Measurements from ENCODE around the gene ZBTB25. TPM values are rescaled to one million over a fixed set of nuclear protein-coding genes. Genes with fewer than 3 reads are reported as not detected.

ZBTB25 gene
- total RNA-seq, 2 experiments from 2014 or later = 18.4 to 35.4 TPM

GRCh38 chr14:64407329-64407728 lies 96.3 kb downstream of the ZBTB25 start:
- Histone ChIP-seq H2AFZ (ENCODE audit: low read length) (no peak overlapping the region), H3K79me2 (ENCODE audit: insufficient read depth, low read depth, low read length) (peaks cover 32% of the 10 kb centered on the region; the same call in 1 of the 2 replicates), H3K4me1 (ENCODE audit: insufficient read depth, low read length, poor library complexity, severe bottlenecking) (no peaks in the 10 kb centered on the region), H4K20me1 (ENCODE audit: insufficient read depth, low read length) (no peaks in the 10 kb centered on the region), H3K27ac (ENCODE audit: low read depth, low read length, poor library complexity, severe bottlenecking) (no peak overlapping the region), H3K9me3 (ENCODE audit: low read length) (no peaks in the 10 kb centered on the region), H3K36me3 (ENCODE audit: insufficient read depth, low read length) (peaks cover 92% of the 10 kb centered on the region), H3K4me3 (ENCODE audit: low read depth, low read length, poor library complexity, severe bottlenecking) (no peak overlapping the region), H3K4me2 (ENCODE audit: low read length) (no peak overlapping the region), H3K9me2 (ENCODE audit: insufficient read depth, low read length) (no peaks in the 10 kb centered on the region)
- no TSS peak for BruUV-seq (replicated peaks)
- intact Hi-C loops (cut with micrococcal nuclease; ENCODE audit: unreplicated experiment) = no loop called here
- TF ChIP-seq CTCF (conservative IDR thresholded peaks at IDR 0.05; ENCODE audit: low read length) = no peak
- no peak for TF ChIP-seq EZH2phosphoT487 (IDR thresholded peaks at IDR 0.05; ENCODE audit: borderline replicate concordance, low read depth, low read length)
- ChIA-PET POLR2A (interaction anchor here (0.6 to 0.7 kb wide), 2 partner anchors 14 to 330 kb away, joined by 3 to 10 read pairs; no protein-coding TSS in a partner anchor), CTCF (ENCODE audit: unreplicated experiment) (no interaction called here)
- no peak for DNase-seq (ENCODE audit: low spot score)

- Histone ChIP-seq H3K27ac (ENCODE audit: low read depth, low read length, poor library complexity, severe bottlenecking) (no peak overlapping the region), H3K79me2 (ENCODE audit: insufficient read depth, low read depth, low read length) (peaks cover 32% of the 10 kb centered on the region; the same call in 1 of the 2 replicates), H4K20me1 (ENCODE audit: insufficient read depth, low read length) (no peaks in the 10 kb centered on the region), H3K4me2 (ENCODE audit: low read length) (no peak overlapping the region), H3K4me3 (ENCODE audit: low read depth, low read length, poor library complexity, severe bottlenecking) (no peak overlapping the region), H3K9me3 (ENCODE audit: low read length) (no peaks in the 10 kb centered on the region), H3K36me3 (ENCODE audit: insufficient read depth, low read length) (peaks cover 88% of the 10 kb centered on the region), H2AFZ (ENCODE audit: low read length) (no peak overlapping the region), H3K4me1 (ENCODE audit: insufficient read depth, low read length, poor library complexity, severe bottlenecking) (no peaks in the 10 kb centered on the region), H3K9me2 (ENCODE audit: insufficient read depth, low read length) (no peaks in the 10 kb centered on the region)
- intact Hi-C loops (cut with micrococcal nuclease; ENCODE audit: unreplicated experiment) = no loop called here
- POLR2A ChIA-PET = interaction anchor here (0.5 to 0.9 kb wide), 2 partner anchors 10 to 70 kb away, joined by 4 read pairs; no protein-coding TSS in a partner anchor
- DNase-seq (ENCODE audit: low spot score) = no peak
- no peak for TF ChIP-seq EZH2phosphoT487 (IDR thresholded peaks at IDR 0.05; ENCODE audit: borderline replicate concordance, low read depth, low read length)
- TF ChIP-seq CTCF (conservative IDR thresholded peaks at IDR 0.05; ENCODE audit: low read length) = no peak
- CTCF ChIA-PET (ENCODE audit: unreplicated experiment) = interaction anchor here (0.5 kb wide), 1 partner anchor 58 kb away, joined by 4 read pairs; no protein-coding TSS in a partner anchor
- BruUV-seq (replicated peaks) = no TSS peak
Measured at GRCh38 chr14:64405295-64405694, 98.3 kb downstream of the ZBTB25 start.

- ChIA-PET POLR2A (interaction anchor here (0.7 to 1.8 kb wide), 7 partner anchors 9 to 891 kb away, joined by 3 to 15 read pairs (median 3); partner anchors contain the start of gene MTHFD1), CTCF (ENCODE audit: unreplicated experiment) (no interaction called here)
- Histone ChIP-seq H3K4me2 (ENCODE audit: low read length) (no peak overlapping the region), H3K79me2 (ENCODE audit: insufficient read depth, low read depth, low read length) (peaks cover 47% of the 10 kb centered on the region), H3K4me1 (ENCODE audit: insufficient read depth, low read length, poor library complexity, severe bottlenecking) (no peaks in the 10 kb centered on the region), H4K20me1 (ENCODE audit: insufficient read depth, low read length) (no peaks in the 10 kb centered on the region), H3K27ac (ENCODE audit: low read depth, low read length, poor library complexity, severe bottlenecking) (no peak overlapping the region), H3K9me3 (ENCODE audit: low read length) (no peaks in the 10 kb centered on the region), H3K4me3 (ENCODE audit: low read depth, low read length, poor library complexity, severe bottlenecking) (no peak overlapping the region), H3K36me3 (ENCODE audit: insufficient read depth, low read length) (peaks cover 73% of the 10 kb centered on the region), H3K9me2 (ENCODE audit: insufficient read depth, low read length) (no peaks in the 10 kb centered on the region), H2AFZ (ENCODE audit: low read length) (no peak overlapping the region)
- TF ChIP-seq EZH2phosphoT487 (IDR thresholded peaks at IDR 0.05; ENCODE audit: borderline replicate concordance, low read depth, low read length) = no peak
- no peak for TF ChIP-seq CTCF (conservative IDR thresholded peaks at IDR 0.05; ENCODE audit: low read length)
- DNase-seq (ENCODE audit: low spot score) = no peak
- BruUV-seq (replicated peaks) = TSS peak; percentile 52
- intact Hi-C loops (cut with micrococcal nuclease; ENCODE audit: unreplicated experiment) = no loop called here
Measured at GRCh38 chr14:64401949-64402348, 101.7 kb downstream of the ZBTB25 start.

Data from OCI-LY7 (cell line).